H1 (cell line): Measurements from ENCODE around the gene KMT5B. TPM values are rescaled to one million over a fixed set of nuclear protein-coding genes. Genes with fewer than 3 reads are reported as not detected.

Experiments
- TAF7 ChIP-seq: optimal IDR thresholded peaks from 2 replicates; pipeline ENCODE3; 2011; ENCODE audit warnings: low read depth, mild to moderate bottlenecking, inconsistent platforms, low read length, moderate library complexity, borderline replicate concordance
- polyA plus RNA-seq, 7 experiments: library from polyadenylated mRNA; depleted of rRNA in 3 of 7; stranded (reverse) in 5 of 7; unstranded in 2 of 7; fragments of >200 nt in 5 of 7; fragments of 200-250 nt in 2 of 7; gene quantifications; 1 replicate in 5 of 7; 2 replicates in 1 of 7; 4 replicates in 1 of 7; pipeline versions ENCODE4 v1.2.1 to v1.2.3, GENCODE V29; 2011 to 2013; ENCODE audit warnings: missing spikeins in 2 of 7, mixed read lengths in 2 of 7
- total RNA-seq: library from RNA; stranded (reverse); fragmentation: NEBNext Ultra II Directional; extraction: Animal tissue kit (Norgen Biotek cat#: 25700); gene quantifications from 2 replicates; pipeline ENCODE4 v1.2.1, GENCODE V29; 2021

Gene KMT5B
- total and polyA plus RNA-seq, 2 of the 8 experiments (the other 6 are each of a cell fraction or from before 2014, with no cell fraction given) = 11.0 to 40.8 TPM

DNA sequence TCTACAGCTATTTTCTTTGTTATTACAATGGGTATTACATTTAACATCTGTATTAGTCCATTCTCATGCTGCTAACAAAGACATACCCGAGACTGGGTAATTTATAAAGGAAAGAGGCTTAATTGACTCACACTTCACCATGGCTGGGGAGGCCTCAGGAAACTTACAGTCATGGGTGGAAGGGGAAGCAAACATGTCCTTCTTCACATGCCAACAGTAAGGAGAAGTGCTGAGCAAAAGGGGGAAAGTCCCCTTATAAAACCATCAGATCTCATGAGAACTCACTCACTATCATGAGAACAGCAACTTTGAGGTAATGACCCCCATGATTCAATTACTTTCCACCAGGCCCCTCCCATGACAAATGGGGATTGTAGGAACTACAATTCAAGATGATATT is 16.5 kb upstream of the KMT5B start (continued):
- no peak for TF ChIP-seq TAF7
- TF ChIP-seq, all 59 proteins: peak for 0
